GM19438 (cell line): Measurements from ENCODE around the gene TBRG4.
"Not testable (repeated sequence)": the region's sequence is repeated elsewhere in the genome, so short reads cannot be mapped to it uniquely, and the experiment has no call there.

Source experiments
- ATAC-seq: cut with Tn5 transposase; IDR thresholded peaks from one replicate; pipeline ENCODE4 v1.9.1; 2021; ENCODE audit warnings: low read depth; ENCODE audit not compliant: unreplicated experiment

The TBRG4 gene

GRCh38 chr7:45111298-45112223 lies at the start of gene TBRG4:
Gene TBRG4, minus strand, starts transcription at chr7:45111697. Its CDS starts 2,460 bp downstream, at chr7:45109237.
- peak; percentile 93 for ATAC-seq

- ATAC-seq = no peak
Measured at GRCh38 chr7:45161138-45161537, 49.6 kb upstream of the TBRG4 start.

GRCh38 chr7:45160417-45160881 lies 49.0 kb upstream of the TBRG4 start:
- ATAC-seq = peak; percentile 64

GRCh38 chr7:45159296-45159695 lies 47.8 kb upstream of the TBRG4 start:
- no peak for ATAC-seq

GRCh38 chr7:45158471-45158870 lies 47.0 kb upstream of the TBRG4 start:
- ATAC-seq = no peak

- no peak for ATAC-seq
Measured at GRCh38 chr7:45157653-45158401, 46.3 kb upstream of the TBRG4 start, which contains the start of gene RAMP3. Gene RAMP3, plus strand, starts transcription at chr7:45157791. Its CDS starts 38 bp downstream, at chr7:45157829.

- ATAC-seq = no peak
Measured at GRCh38 chr7:45157286-45157652, 45.8 kb upstream of the TBRG4 start.

- no peak for ATAC-seq
Measured at GRCh38 chr7:45156516-45157272, 45.2 kb upstream of the TBRG4 start.

GRCh38 chr7:45155941-45156340 lies 44.4 kb upstream of the TBRG4 start:
- no peak for ATAC-seq

GRCh38 chr7:45155357-45155900 lies 43.9 kb upstream of the TBRG4 start:
- ATAC-seq = no peak

- not testable (repeated sequence) for ATAC-seq
Measured at GRCh38 chr7:45153861-45154260, 42.4 kb upstream of the TBRG4 start.

- no peak for ATAC-seq
Measured at GRCh38 chr7:45153233-45153632, 41.7 kb upstream of the TBRG4 start.

- no peak for ATAC-seq
Measured at GRCh38 chr7:45151967-45152366, 40.5 kb upstream of the TBRG4 start.

GRCh38 chr7:45151131-45151684 lies 39.7 kb upstream of the TBRG4 start:
- no peak for ATAC-seq

- no peak for ATAC-seq
Measured at GRCh38 chr7:45150199-45150598, 38.7 kb upstream of the TBRG4 start.

- ATAC-seq = no peak
Measured at GRCh38 chr7:45149606-45150005, 38.1 kb upstream of the TBRG4 start.

- ATAC-seq = no peak
Measured at GRCh38 chr7:45148653-45148973, 37.1 kb upstream of the TBRG4 start.

- no peak for ATAC-seq
Measured at GRCh38 chr7:45147858-45148652, 36.6 kb upstream of the TBRG4 start.
